Testis (tissue), 3 donors: Measurements from ENCODE around the gene TRPV5. TPM values are rescaled to one million over a fixed set of nuclear protein-coding genes. Genes with fewer than 3 reads are reported as not detected.

Experiments
- DNase-seq: peaks from one replicate; pipeline ENCODE4 v3.0.0-alpha.2; 2019
- H3K27ac ChIP-seq, 2 donors: fragments of 200-600 bp; sonication (generic); one replicate each; pipeline ENCODE4 v1.5.1; 2019
- H3K27me3 ChIP-seq: fragments of 200-600 bp; sonication (generic); one replicate; pipeline ENCODE4 v1.5.1; 2019
- H3K36me3 ChIP-seq: fragments of 200-600 bp; sonication (generic); one replicate; pipeline ENCODE4 v1.5.1; 2017; ENCODE audit warnings: low read depth; ENCODE audit errors: missing control alignments
- H3K4me1 ChIP-seq: fragments of 200-600 bp; sonication (generic); one replicate; pipeline ENCODE4 v1.5.1; 2019
- H3K4me3 ChIP-seq, 2 donors: fragments of 200-600 bp; sonication (generic); one replicate each; pipeline ENCODE4 v1.5.1; 2017 to 2019
- H3K9me3 ChIP-seq: fragments of 200-600 bp; sonication (generic); one replicate; pipeline ENCODE4 v1.5.1; 2017
- CTCF ChIP-seq, 3 experiments: fragments of 450-650 bp in 2 of 3; fragments of 200-600 bp in 1 of 3; sonication (generic) in 1 of 3; IDR thresholded peaks; one replicate each; pipeline ENCODE4 v1.5.1; 2016 to 2019; ENCODE audit warnings: antibody characterized with exemption in 3 of 3, mild to moderate bottlenecking in 2 of 3, moderate library complexity in 1 of 3
- POLR2A ChIP-seq: fragments of 450-650 bp; IDR thresholded peaks from one replicate; pipeline ENCODE4 v1.6.1; 2017; ENCODE audit warnings: antibody characterized with exemption, mild to moderate bottlenecking, moderate library complexity
- WGBS, 2 donors: methylation state at CpG; one replicate each; pipeline ENCODE4 v1.1.5; 2018; 5-methylcytosine and 5-hydroxymethylcytosine counted together
- intact Hi-C: fragments of 100-400 bp; cut with DNase I; formaldehyde crosslinking; loops from one replicate; pipeline ENCODE4 v1.15.1; 2023; ENCODE audit warnings: low total_unique reads
- polyA plus RNA-seq: library from polyadenylated mRNA; stranded (reverse); fragments of 350-450 nt; fragmentation: Illumina TruSeq; extraction: RNeasy Lipid Tissue Mini Kit (QIAGEN cat#74804); gene quantifications from one replicate; pipeline ENCODE4 v1.2.3, GENCODE V29; 2014; ENCODE audit warnings: low read depth, low replicate concordance; ENCODE audit not compliant: insufficient read depth
- total RNA-seq, 2 donors: library from RNA; depleted of rRNA; stranded (reverse); fragments of >200 nt; gene quantifications; one replicate each; pipeline ENCODE4 v1.2.3, GENCODE V29; 2016

The TRPV5 gene
- total and polyA plus RNA-seq, 3 donors from 2014 or later: 0.57 to 2.1 (median 1.4) TPM

DNA sequence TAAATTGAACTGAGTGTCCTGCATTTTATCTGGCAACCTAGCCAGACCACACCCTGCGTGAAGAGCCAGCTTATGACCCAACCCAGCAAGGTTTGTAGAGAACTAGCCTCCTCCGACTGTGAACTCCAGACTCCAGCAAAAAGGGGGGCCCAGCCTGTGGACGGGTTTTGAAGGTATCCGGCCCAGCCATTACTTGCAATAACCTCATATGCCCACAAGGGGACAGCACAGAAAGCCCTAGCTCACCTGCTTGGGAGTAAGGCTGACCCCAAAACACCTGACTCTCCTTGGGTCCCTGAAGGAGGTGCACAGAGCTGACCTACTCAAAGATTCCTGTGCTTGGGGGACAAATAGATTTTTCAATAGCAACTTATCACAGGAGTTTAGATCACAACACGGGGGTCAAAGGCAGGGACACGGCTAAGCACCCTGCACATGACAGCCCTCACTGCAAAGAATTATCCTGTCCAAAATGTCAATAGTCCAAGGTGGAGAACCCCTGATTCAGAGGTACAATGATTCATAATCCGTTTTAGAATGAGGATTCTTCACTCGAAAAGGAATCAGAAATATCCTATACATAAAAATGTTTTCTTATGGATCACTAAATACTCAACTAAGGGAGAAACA lies 52.6 kb downstream of the TRPV5 start:
- Histone ChIP-seq H3K36me3 (no peaks in the 10 kb centered on the region), H3K4me3 (no peak overlapping the region), H3K27ac (no peak overlapping the region), H3K9me3 (no peaks in the 10 kb centered on the region), H3K4me1 (no peaks in the 10 kb centered on the region), H3K27me3 (no peaks in the 10 kb centered on the region)
- peak; percentile 54 for DNase-seq
- intact Hi-C loops: no loop called here
- WGBS, 2 donors: 37 to 48% methylated on average over 8 of the region's 8 CpGs
- TF ChIP-seq POLR2A (no peak), CTCF (IDR thresholded peaks at IDR 0.05) (peak; percentile 36 to 75 (median 67))

GRCh38 chr7:142879060-142879459 lies 54.5 kb downstream of the TRPV5 start:
- no peak overlapping the region for H3K27ac ChIP-seq
- DNase-seq: no peak
- TF ChIP-seq CTCF (IDR thresholded peaks at IDR 0.05) (no peak), POLR2A (no peak)
- no peak overlapping the region for H3K4me3 ChIP-seq
- no peaks in the 10 kb centered on the region for H3K9me3 ChIP-seq
- H3K4me1 ChIP-seq: no peaks in the 10 kb centered on the region
- 89 to 96% methylated on average over 5 of the region's 5 CpGs for WGBS, 2 donors
- no peaks in the 10 kb centered on the region for H3K27me3 ChIP-seq
- intact Hi-C loops: no loop called here
- H3K36me3 ChIP-seq: no peaks in the 10 kb centered on the region

GRCh38 chr7:142878315-142878714 lies 55.2 kb downstream of the TRPV5 start:
- intact Hi-C loops: no loop called here
- Histone ChIP-seq H3K4me3 (no peak overlapping the region), H3K27ac (no peak overlapping the region), H3K4me1 (no peaks in the 10 kb centered on the region), H3K9me3 (no peaks in the 10 kb centered on the region), H3K36me3 (no peaks in the 10 kb centered on the region), H3K27me3 (no peaks in the 10 kb centered on the region)
- WGBS, 2 donors: 91% methylated on average over 3 of the region's 3 CpGs
- TF ChIP-seq POLR2A (no peak), CTCF (IDR thresholded peaks at IDR 0.05) (no peak)
- no peak for DNase-seq

DNA sequence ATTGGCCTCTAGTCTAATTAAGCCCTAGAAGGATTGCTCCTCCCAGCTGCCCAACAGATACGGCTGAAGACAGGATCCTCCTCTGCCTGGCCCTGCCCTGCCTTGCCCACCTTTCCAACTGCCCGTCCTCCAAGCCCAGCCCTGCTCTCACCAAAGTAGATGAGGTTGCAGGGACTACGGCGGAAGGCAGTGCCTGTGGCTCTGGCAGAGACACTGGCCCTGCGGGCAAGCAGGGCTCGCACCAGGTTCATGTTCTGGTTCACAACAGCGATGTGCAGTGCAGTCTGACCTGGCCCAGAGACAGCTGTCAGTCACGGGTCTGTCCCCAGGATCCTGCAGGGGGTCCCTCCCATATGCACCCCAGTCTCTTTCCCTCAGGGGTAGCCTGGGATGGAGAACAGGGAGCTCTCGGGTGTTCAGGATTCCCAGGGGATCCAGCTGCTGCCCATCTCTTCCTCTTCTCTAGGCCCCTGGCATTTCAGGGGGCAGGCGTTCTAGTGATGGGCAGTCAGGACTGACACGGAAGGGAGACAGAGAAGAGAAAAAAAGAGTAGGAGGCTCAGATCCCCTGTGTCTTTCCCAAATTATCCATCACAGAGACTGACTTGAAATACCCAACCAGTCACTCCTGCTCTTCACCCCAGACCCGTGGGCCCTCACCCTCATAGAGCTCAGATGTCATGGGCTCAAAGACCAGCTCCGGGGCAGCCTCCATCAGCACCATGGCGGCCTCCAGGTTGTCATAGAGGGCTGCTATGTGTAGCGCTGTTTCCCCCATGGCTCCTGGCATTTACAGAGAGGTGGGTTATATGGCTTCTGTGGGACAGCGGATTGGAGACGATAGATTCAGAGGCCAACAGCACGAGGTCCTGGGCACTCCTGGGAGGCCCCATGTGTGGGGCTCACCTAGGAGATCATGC lies 56.3 kb downstream of the TRPV5 start:
- TF ChIP-seq POLR2A: no peak
- no peaks in the 10 kb centered on the region for H3K27me3 ChIP-seq
- no peaks in the 10 kb centered on the region for H3K9me3 ChIP-seq
- intact Hi-C loops: no loop called here
- DNase-seq: no peak
- H3K27ac ChIP-seq: no peak overlapping the region
- WGBS, 2 donors: 75 to 87% methylated on average over 11 to 18 of the region's 18 CpGs
- no peak overlapping the region for H3K4me3 ChIP-seq
- H3K36me3 ChIP-seq: no peaks in the 10 kb centered on the region
- no peaks in the 10 kb centered on the region for H3K4me1 ChIP-seq

GRCh38 chr7:142876236-142876960 lies 57.1 kb downstream of the TRPV5 start:
- no peaks in the 10 kb centered on the region for H3K9me3 ChIP-seq
- WGBS, 2 donors: 88 to 89% methylated on average over 6 to 9 of the region's 9 CpGs
- no peak for DNase-seq
- no peak overlapping the region for H3K27ac ChIP-seq
- TF ChIP-seq POLR2A: no peak
- TF ChIP-seq CTCF (IDR thresholded peaks at IDR 0.05): no peak
- no peak overlapping the region for H3K4me3 ChIP-seq
- no peaks in the 10 kb centered on the region for H3K4me1 ChIP-seq
- H3K36me3 ChIP-seq: no peaks in the 10 kb centered on the region
- no peaks in the 10 kb centered on the region for H3K27me3 ChIP-seq
- intact Hi-C loops: no loop called here
